OCI-LY1 (cell line): Measurements from ENCODE around the gene CPLANE2.
"Not testable (repeated sequence)": the region's sequence is repeated elsewhere in the genome, so short reads cannot be mapped to it uniquely, and the experiment has no call there.

Source experiments
- EZH2 ChIP-seq: fragments of 200-600 bp; sonication (generic), shearing (Covaris generic); IDR thresholded peaks from 2 replicates; pipeline ENCODE4 v1.8.0; 2017; ENCODE audit warnings: borderline replicate concordance, mixed run types, mild to moderate bottlenecking, antibody characterized with exemption, low read length, moderate library complexity, mixed read lengths
- TF ChIP-seq, protein P1 (sequence below): fragments of 200-600 bp; sonication (generic), shearing (Covaris generic); IDR thresholded peaks from 2 replicates; pipeline ENCODE4 v1.5.1; 2017; ENCODE audit warnings: mild to moderate bottlenecking, antibody characterized with exemption, low read length, moderate library complexity, mixed read lengths

GRCh38 chr1:16246239-16246638 is 9.3 kb upstream of the CPLANE2 start:
- TF ChIP-seq, protein P1, sequence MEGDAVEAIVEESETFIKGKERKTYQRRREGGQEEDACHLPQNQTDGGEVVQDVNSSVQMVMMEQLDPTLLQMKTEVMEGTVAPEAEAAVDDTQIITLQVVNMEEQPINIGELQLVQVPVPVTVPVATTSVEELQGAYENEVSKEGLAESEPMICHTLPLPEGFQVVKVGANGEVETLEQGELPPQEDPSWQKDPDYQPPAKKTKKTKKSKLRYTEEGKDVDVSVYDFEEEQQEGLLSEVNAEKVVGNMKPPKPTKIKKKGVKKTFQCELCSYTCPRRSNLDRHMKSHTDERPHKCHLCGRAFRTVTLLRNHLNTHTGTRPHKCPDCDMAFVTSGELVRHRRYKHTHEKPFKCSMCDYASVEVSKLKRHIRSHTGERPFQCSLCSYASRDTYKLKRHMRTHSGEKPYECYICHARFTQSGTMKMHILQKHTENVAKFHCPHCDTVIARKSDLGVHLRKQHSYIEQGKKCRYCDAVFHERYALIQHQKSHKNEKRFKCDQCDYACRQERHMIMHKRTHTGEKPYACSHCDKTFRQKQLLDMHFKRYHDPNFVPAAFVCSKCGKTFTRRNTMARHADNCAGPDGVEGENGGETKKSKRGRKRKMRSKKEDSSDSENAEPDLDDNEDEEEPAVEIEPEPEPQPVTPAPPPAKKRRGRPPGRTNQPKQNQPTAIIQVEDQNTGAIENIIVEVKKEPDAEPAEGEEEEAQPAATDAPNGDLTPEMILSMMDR, result not testable (repeated sequence)
- not testable (repeated sequence) for TF ChIP-seq EZH2
